OCI-LY1 (cell line): ENCODE results near the gene LIMD2.

Experiments used
- EZH2 ChIP-seq: fragments of 200-600 bp; sonication (generic), shearing (Covaris generic); IDR thresholded peaks from 2 replicates; pipeline ENCODE4 v1.8.0; 2017; ENCODE audit warnings: borderline replicate concordance, mixed run types, mild to moderate bottlenecking, antibody characterized with exemption, low read length, moderate library complexity, mixed read lengths
- TF ChIP-seq, protein P1 (sequence below): fragments of 200-600 bp; sonication (generic), shearing (Covaris generic); IDR thresholded peaks from 2 replicates; pipeline ENCODE4 v1.5.1; 2017; ENCODE audit warnings: mild to moderate bottlenecking, antibody characterized with exemption, low read length, moderate library complexity, mixed read lengths

- TF ChIP-seq, protein P1, sequence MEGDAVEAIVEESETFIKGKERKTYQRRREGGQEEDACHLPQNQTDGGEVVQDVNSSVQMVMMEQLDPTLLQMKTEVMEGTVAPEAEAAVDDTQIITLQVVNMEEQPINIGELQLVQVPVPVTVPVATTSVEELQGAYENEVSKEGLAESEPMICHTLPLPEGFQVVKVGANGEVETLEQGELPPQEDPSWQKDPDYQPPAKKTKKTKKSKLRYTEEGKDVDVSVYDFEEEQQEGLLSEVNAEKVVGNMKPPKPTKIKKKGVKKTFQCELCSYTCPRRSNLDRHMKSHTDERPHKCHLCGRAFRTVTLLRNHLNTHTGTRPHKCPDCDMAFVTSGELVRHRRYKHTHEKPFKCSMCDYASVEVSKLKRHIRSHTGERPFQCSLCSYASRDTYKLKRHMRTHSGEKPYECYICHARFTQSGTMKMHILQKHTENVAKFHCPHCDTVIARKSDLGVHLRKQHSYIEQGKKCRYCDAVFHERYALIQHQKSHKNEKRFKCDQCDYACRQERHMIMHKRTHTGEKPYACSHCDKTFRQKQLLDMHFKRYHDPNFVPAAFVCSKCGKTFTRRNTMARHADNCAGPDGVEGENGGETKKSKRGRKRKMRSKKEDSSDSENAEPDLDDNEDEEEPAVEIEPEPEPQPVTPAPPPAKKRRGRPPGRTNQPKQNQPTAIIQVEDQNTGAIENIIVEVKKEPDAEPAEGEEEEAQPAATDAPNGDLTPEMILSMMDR, result no peak
- TF ChIP-seq EZH2, result no peak
Measured at GRCh38 chr17:63659850-63660249, 40.1 kb downstream of the LIMD2 start.
